Caco-2 (cell line): ENCODE results near the gene SCD5. TPM values are rescaled to one million over a fixed set of nuclear protein-coding genes. Genes with fewer than 3 reads are reported as not detected.

Source experiments
- BruUV-seq: library from RNA; stranded (reverse); fragments of 400-500 nt; replicated peaks from 2 replicates; lab custom pipeline; 2021; lab: Mats Ljungman, UMichigan
- CTCF ChIA-PET: fragments of 300-600 bp; sonication (Branson Sonifier 250); formaldehyde crosslinking; loops from one replicate; lab custom pipeline; 2022; ENCODE audit warnings: antibody characterized with exemption; lab: Charles Lee
- POLR2A ChIA-PET: fragments of 300-600 bp; sonication (Branson Sonifier 250); formaldehyde crosslinking; loops from one replicate; lab custom pipeline; 2022; ENCODE audit warnings: antibody characterized with exemption; lab: Charles Lee
- DNase-seq, 2 experiments: peaks; one replicate each; pipeline versions ENCODE4 v3.0.0 to v3.0.0-alpha.2; 2020 to 2022
- H3K27me3 ChIP-seq: replicated peaks from 2 replicates; pipeline ENCODE4 v1.6.0; 2011; ENCODE audit warnings: low read length; ENCODE audit not compliant: control insufficient read depth, insufficient read depth
- H3K36me3 ChIP-seq: 2 replicates; pipeline ENCODE4 v1.5.1; 2011; ENCODE audit warnings: low read length; ENCODE audit not compliant: control insufficient read depth, insufficient read depth
- H3K4me1 ChIP-seq: fragments of 250-450 bp; sonication (Bioruptor Pico); 2 replicates; pipeline ENCODE4 v1.5.1; 2020; ENCODE audit warnings: mild to moderate bottlenecking
- H3K4me3 ChIP-seq: 2 replicates; pipeline ENCODE4 v1.5.1; 2011; ENCODE audit warnings: low read depth, mild to moderate bottlenecking, control low read depth, low read length
- H3K9me3 ChIP-seq: fragments of 250-450 bp; sonication (Bioruptor Pico); 2 replicates; pipeline ENCODE4 v1.5.1; 2020; ENCODE audit warnings: mild to moderate bottlenecking, moderate library complexity
- H3K27ac Mint-ChIP-seq: one replicate; pipeline ENCODE4 v1.8.0; 2022; ENCODE audit warnings: mixed read lengths; ENCODE audit not compliant: unreplicated experiment
- H3K27me3 Mint-ChIP-seq: one replicate; pipeline ENCODE4 v1.8.0; 2022; ENCODE audit warnings: mixed read lengths; ENCODE audit not compliant: insufficient read depth, unreplicated experiment
- H3K36me3 Mint-ChIP-seq: one replicate; pipeline ENCODE4 v1.8.0; 2022; ENCODE audit warnings: mild to moderate bottlenecking, mixed read lengths; ENCODE audit not compliant: insufficient read depth, unreplicated experiment
- H3K4me1 Mint-ChIP-seq: one replicate; pipeline ENCODE4 v1.8.0; 2022; ENCODE audit warnings: low read depth, mixed read lengths; ENCODE audit not compliant: unreplicated experiment
- H3K4me3 Mint-ChIP-seq: one replicate; pipeline ENCODE4 v1.8.0; 2022; ENCODE audit warnings: mild to moderate bottlenecking, moderate library complexity, mixed read lengths; ENCODE audit not compliant: unreplicated experiment
- H3K9me3 Mint-ChIP-seq: one replicate; pipeline ENCODE4 v1.8.0; 2022; ENCODE audit warnings: mixed read lengths; ENCODE audit not compliant: unreplicated experiment
- CTCF ChIP-seq, 2 experiments: fragments of 200-600 bp in 1 of 2; IDR thresholded peaks; 1 replicate in 1 of 2; 2 replicates in 1 of 2; pipeline versions ENCODE4 v1.5.1 to v1.8.0; 2011 to 2022; ENCODE audit warnings: antibody characterized with exemption in 1 of 2, control low read depth in 1 of 2, inconsistent platforms in 1 of 2, low read depth in 1 of 2, low read length in 1 of 2, mild to moderate bottlenecking in 1 of 2, moderate library complexity in 1 of 2; ENCODE audit not compliant: insufficient read depth in 1 of 2, severe bottlenecking in 1 of 2, unreplicated experiment in 1 of 2
- intact Hi-C: fragments of 100-400 bp; cut with micrococcal nuclease; formaldehyde crosslinking; loops from one replicate; pipeline ENCODE4 v1.10.0; 2022; ENCODE audit not compliant: unreplicated experiment
- total RNA-seq: library from RNA; stranded (reverse); gene quantifications from 2 replicates; pipeline ENCODE4 v1.2.3, GENCODE V29; 2022

SCD5 gene
- total RNA-seq, 1 experiment from 2014 or later: 2.7 TPM

- intact Hi-C loops: loop anchor here (5.0 kb wide), 1 partner anchor 252 kb away; no protein-coding TSS in a partner anchor
- ChIA-PET CTCF (no interaction called here), POLR2A (no interaction called here)
- no TSS peak for BruUV-seq
- H3K4me1 ChIP-seq: no peaks in the 10 kb centered on the region
- no peaks in the 10 kb centered on the region for H3K27me3 ChIP-seq
- H3K36me3 ChIP-seq: no peaks in the 10 kb centered on the region
- Mint-ChIP-seq H3K4me1 (no peaks in the 10 kb centered on the region), H3K27me3 (no peaks in the 10 kb centered on the region), H3K27ac (no peak overlapping the region), H3K9me3 (no peaks in the 10 kb centered on the region), H3K4me3 (no peak overlapping the region), H3K36me3 (no peaks in the 10 kb centered on the region)
- no peaks in the 10 kb centered on the region for H3K9me3 ChIP-seq
- H3K4me3 ChIP-seq: no peak overlapping the region
- TF ChIP-seq CTCF (IDR thresholded peaks at IDR 0.05; ENCODE audit: insufficient read depth in 1 of 2, low read depth in 1 of 2, low read length in 1 of 2, severe bottlenecking in 1 of 2, unreplicated experiment in 1 of 2): no peak
- DNase-seq: no peak
Measured at GRCh38 chr4:82713856-82714255, 84.7 kb downstream of the SCD5 start.

- H3K27me3 ChIP-seq: no peaks in the 10 kb centered on the region
- no peaks in the 10 kb centered on the region for H3K4me1 ChIP-seq
- no peak for DNase-seq
- Mint-ChIP-seq H3K27me3 (no peaks in the 10 kb centered on the region), H3K36me3 (no peaks in the 10 kb centered on the region), H3K9me3 (no peaks in the 10 kb centered on the region), H3K27ac (no peak overlapping the region), H3K4me3 (no peak overlapping the region), H3K4me1 (no peaks in the 10 kb centered on the region)
- CTCF ChIA-PET: interaction anchor here (1.1 to 1.4 kb wide), 2 partner anchors 9 to 15 kb away, joined by 3 to 4 read pairs; no protein-coding TSS in a partner anchor
- no peak for TF ChIP-seq CTCF (IDR thresholded peaks at IDR 0.05; ENCODE audit: insufficient read depth in 1 of 2, low read depth in 1 of 2, low read length in 1 of 2, severe bottlenecking in 1 of 2, unreplicated experiment in 1 of 2)
- intact Hi-C loops: loop anchor here (5.0 kb wide), 1 partner anchor 250 kb away; no protein-coding TSS in a partner anchor
- no peaks in the 10 kb centered on the region for H3K36me3 ChIP-seq
- POLR2A ChIA-PET: no interaction called here
- no peak overlapping the region for H3K4me3 ChIP-seq
- no TSS peak for BruUV-seq
- no peaks in the 10 kb centered on the region for H3K9me3 ChIP-seq
Measured at GRCh38 chr4:82712561-82712960, 86.0 kb downstream of the SCD5 start.

DNA sequence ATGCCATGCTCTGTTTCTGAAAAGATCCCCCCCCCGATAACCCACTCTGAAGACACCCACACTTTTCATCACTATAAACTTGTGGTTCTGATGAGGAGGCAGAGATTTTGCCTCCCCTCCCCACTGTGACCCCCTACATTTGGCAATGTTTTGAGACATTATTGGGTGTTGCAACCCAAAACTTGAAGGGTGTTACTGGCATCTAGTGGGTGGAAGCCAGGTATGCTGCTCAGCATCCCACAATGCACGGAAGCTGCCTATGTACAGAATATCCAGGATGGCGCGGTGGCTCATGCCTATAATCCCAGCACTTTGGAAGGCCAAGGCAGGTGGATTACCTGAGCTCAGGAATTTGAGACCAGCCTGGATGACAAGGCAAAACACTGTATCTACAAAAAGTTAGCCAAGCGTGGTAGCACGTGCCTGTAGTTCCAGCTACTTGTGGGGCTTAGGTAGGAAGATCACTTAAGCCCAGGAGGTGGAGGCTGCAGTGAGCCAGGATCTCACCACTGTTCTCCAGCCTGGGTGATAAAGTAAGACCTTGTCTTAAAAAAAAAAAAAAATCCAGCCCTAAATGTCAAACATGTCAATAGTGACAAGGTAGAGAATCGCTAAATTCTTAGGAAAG lies 87.3 kb downstream of the SCD5 start:
- no peaks in the 10 kb centered on the region for H3K4me1 Mint-ChIP-seq
- CTCF ChIA-PET: interaction anchor here (1.0 to 1.4 kb wide), 2 partner anchors 10 to 249 kb away, joined by 4 read pairs; no protein-coding TSS in a partner anchor
- no peaks in the 10 kb centered on the region for H3K9me3 Mint-ChIP-seq
- no peak overlapping the region for H3K27ac Mint-ChIP-seq
- H3K4me3 ChIP-seq: no peak overlapping the region
- no peak for DNase-seq
- no peaks in the 10 kb centered on the region for H3K4me1 ChIP-seq
- POLR2A ChIA-PET: no interaction called here
- no peaks in the 10 kb centered on the region for H3K27me3 ChIP-seq
- no peaks in the 10 kb centered on the region for H3K27me3 Mint-ChIP-seq
- no peaks in the 10 kb centered on the region for H3K9me3 ChIP-seq
- no peak overlapping the region for H3K4me3 Mint-ChIP-seq
- no TSS peak for BruUV-seq
- intact Hi-C loops: loop anchor here (5.0 kb wide), 1 partner anchor 249 kb away; no protein-coding TSS in a partner anchor
- TF ChIP-seq CTCF (IDR thresholded peaks at IDR 0.05; ENCODE audit: insufficient read depth in 1 of 2, low read depth in 1 of 2, low read length in 1 of 2, severe bottlenecking in 1 of 2, unreplicated experiment in 1 of 2): no peak
- no peaks in the 10 kb centered on the region for H3K36me3 ChIP-seq
- no peaks in the 10 kb centered on the region for H3K36me3 Mint-ChIP-seq
